Fibroblast of villous mesenchyme (primary cell): ENCODE results near the gene NLGN1. TPM values are rescaled to one million over a fixed set of nuclear protein-coding genes. Genes with fewer than 3 reads are reported as not detected.

Source experiments
- DNase-seq: peaks from one replicate; pipeline ENCODE4 v3.0.0-alpha.2; 2010; ENCODE audit warnings: low read depth
- H3K4me3 ChIP-seq: 2 replicates; pipeline ENCODE4 v1.5.1; 2011; ENCODE audit warnings: low read depth, mild to moderate bottlenecking, low read length
- CTCF ChIP-seq: IDR thresholded peaks from 2 replicates; pipeline ENCODE4 v1.5.1; 2012; ENCODE audit warnings: low read depth, mild to moderate bottlenecking, low read length; ENCODE audit not compliant: insufficient read depth
- total RNA-seq: library from RNA; depleted of rRNA; stranded (reverse); fragments of >200 nt; gene quantifications from 2 replicates; pipeline ENCODE4 v1.2.3, GENCODE V29; 2012

Gene NLGN1
- total RNA-seq, 1 donor, result 18.1 TPM

GRCh38 chr3:174016186-174016585 is 618.6 kb downstream of the NLGN1 start:
- DNase-seq, result peak; percentile 14
- no peak overlapping the region for H3K4me3 ChIP-seq
- TF ChIP-seq CTCF, result no peak

- no peak for DNase-seq
- TF ChIP-seq CTCF, result no peak
These were observed 622.6 kb downstream of the NLGN1 start for GRCh38 chr3:174020156-174020555.

GRCh38 chr3:174023421-174023820 is 625.9 kb downstream of the NLGN1 start:
- no peak overlapping the region for H3K4me3 ChIP-seq
- no peak for TF ChIP-seq CTCF
- DNase-seq, result no peak

More at GRCh38 chr3:174020156-174020555, 622.6 kb downstream of the NLGN1 start:
- no peak overlapping the region for H3K4me3 ChIP-seq

- no peak for DNase-seq
- no peak for TF ChIP-seq CTCF
These were observed 631.1 kb downstream of the NLGN1 start for GRCh38 chr3:174028673-174029072.

GRCh38 chr3:174035328-174035886 is 637.9 kb downstream of the NLGN1 start:
- no peak overlapping the region for H3K4me3 ChIP-seq
- no peak for DNase-seq
- no peak for TF ChIP-seq CTCF

More at GRCh38 chr3:174028673-174029072, 631.1 kb downstream of the NLGN1 start:
- H3K4me3 ChIP-seq, result no peak overlapping the region

GRCh38 chr3:174046311-174046710 is 648.8 kb downstream of the NLGN1 start:
- TF ChIP-seq CTCF, result no peak
- DNase-seq, result no peak
- H3K4me3 ChIP-seq, result no peak overlapping the region

- TF ChIP-seq CTCF, result no peak
- H3K4me3 ChIP-seq, result no peak overlapping the region
These were observed 651.9 kb downstream of the NLGN1 start for GRCh38 chr3:174049472-174049871.

More at GRCh38 chr3:174049472-174049871, 651.9 kb downstream of the NLGN1 start:
- no peak for DNase-seq
